ENCODE measurements around the gene PRR30. TPM values are rescaled to one million over a fixed set of nuclear protein-coding genes. Genes with fewer than 3 reads are reported as not detected.
"Not testable (repeated sequence)": the region's sequence is repeated elsewhere in the genome, so short reads cannot be mapped to it uniquely, and the experiment has no call there.

Gene PRR30
- total RNA-seq, 6 experiments from 2014 or later = not detected

- Mint-ChIP-seq H3K4me1 (ENCODE audit: low read depth) (no peaks in the 10 kb centered on the region), H3K9me3 (no peaks in the 10 kb centered on the region), H3K27ac (no peak within 1 kb of the TSS), H3K4me3 (peak within 1 kb of the TSS; percentile 79), H3K36me3 (ENCODE audit: low read depth) (no peaks in the 10 kb centered on the region), H3K27me3 (ENCODE audit: insufficient read depth) (peaks cover 50% of the 10 kb centered on the region)
- TF ChIP-seq, protein P1, sequence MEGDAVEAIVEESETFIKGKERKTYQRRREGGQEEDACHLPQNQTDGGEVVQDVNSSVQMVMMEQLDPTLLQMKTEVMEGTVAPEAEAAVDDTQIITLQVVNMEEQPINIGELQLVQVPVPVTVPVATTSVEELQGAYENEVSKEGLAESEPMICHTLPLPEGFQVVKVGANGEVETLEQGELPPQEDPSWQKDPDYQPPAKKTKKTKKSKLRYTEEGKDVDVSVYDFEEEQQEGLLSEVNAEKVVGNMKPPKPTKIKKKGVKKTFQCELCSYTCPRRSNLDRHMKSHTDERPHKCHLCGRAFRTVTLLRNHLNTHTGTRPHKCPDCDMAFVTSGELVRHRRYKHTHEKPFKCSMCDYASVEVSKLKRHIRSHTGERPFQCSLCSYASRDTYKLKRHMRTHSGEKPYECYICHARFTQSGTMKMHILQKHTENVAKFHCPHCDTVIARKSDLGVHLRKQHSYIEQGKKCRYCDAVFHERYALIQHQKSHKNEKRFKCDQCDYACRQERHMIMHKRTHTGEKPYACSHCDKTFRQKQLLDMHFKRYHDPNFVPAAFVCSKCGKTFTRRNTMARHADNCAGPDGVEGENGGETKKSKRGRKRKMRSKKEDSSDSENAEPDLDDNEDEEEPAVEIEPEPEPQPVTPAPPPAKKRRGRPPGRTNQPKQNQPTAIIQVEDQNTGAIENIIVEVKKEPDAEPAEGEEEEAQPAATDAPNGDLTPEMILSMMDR (IDR thresholded peaks at IDR 0.05) = no peak
- DNase-seq = no peak
These were observed 15.7 kb downstream of the PRR30 start, which contains the start of gene ABHD1 for GRCh38 chr2:27123302-27124150. Gene ABHD1 (plus strand): TSS chr2:27123815. CDS start chr2:27123949, 134 bp downstream.

GRCh38 chr2:27122791-27123190 is 16.4 kb downstream of the PRR30 start:
- Mint-ChIP-seq H3K27me3 (ENCODE audit: insufficient read depth) (peaks cover 55% of the 10 kb centered on the region), H3K9me3 (no peaks in the 10 kb centered on the region), H3K4me3 (peak overlapping the region; percentile 79; the same call in 1 of the 2 replicates), H3K36me3 (ENCODE audit: low read depth) (no peaks in the 10 kb centered on the region), H3K27ac (no peak overlapping the region), H3K4me1 (ENCODE audit: low read depth) (no peaks in the 10 kb centered on the region)
- DNase-seq = no peak
- TF ChIP-seq, protein P1 (IDR thresholded peaks at IDR 0.05) = no peak

DNA sequence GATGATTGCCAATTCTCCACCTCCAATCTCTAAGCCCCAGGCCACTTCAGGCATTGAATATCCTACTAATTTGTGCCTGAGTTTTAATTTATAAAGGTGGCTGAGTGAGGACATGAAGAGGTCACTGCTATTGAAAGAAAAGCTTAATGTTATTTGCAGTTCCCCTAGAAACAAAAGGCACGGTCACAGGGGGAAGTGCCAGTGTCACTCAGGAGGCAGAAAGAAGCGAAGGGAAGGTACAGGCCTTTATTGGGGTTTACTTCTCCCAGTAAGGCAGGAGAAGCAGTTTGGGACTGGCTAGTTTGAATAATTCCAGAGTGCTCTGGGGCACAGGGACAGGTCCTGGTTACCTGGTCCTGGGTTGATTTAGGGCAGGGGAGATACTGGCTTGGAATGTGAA is 17.3 kb downstream of the PRR30 start:
- Mint-ChIP-seq H3K4me3 (no peak overlapping the region), H3K27ac (no peak overlapping the region), H3K27me3 (ENCODE audit: insufficient read depth) (peaks cover 58% of the 10 kb centered on the region), H3K36me3 (ENCODE audit: low read depth) (no peaks in the 10 kb centered on the region), H3K4me1 (ENCODE audit: low read depth) (no peaks in the 10 kb centered on the region), H3K9me3 (no peaks in the 10 kb centered on the region)
- no peak for DNase-seq
- TF ChIP-seq, protein P1 (IDR thresholded peaks at IDR 0.05) = no peak

DNA sequence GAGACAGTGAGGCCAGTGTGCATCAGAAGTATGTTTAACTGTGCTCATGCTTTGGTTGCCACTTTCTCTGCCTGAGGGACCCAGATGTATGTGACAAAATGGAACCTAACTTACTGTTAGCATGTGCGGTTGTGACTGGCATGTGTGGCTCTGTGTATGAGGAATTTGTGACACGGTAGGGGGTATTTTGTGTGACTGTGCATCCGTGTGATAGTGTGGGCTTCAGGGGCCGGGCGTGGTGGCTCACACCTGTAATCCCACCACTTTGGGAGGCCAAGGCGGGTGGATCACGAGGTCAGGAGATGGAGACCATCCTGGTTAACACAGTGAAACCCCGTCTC is 19.9 kb downstream of the PRR30 start:
- peaks cover 63% of the 10 kb centered on the region for H3K27me3 Mint-ChIP-seq (ENCODE audit: insufficient read depth)
- DNase-seq; H3K4me3 Mint-ChIP-seq; H3K4me1 Mint-ChIP-seq (ENCODE audit: low read depth); H3K9me3 Mint-ChIP-seq; H3K27ac Mint-ChIP-seq; H3K36me3 Mint-ChIP-seq (ENCODE audit: low read depth): not testable (repeated sequence)

DNA sequence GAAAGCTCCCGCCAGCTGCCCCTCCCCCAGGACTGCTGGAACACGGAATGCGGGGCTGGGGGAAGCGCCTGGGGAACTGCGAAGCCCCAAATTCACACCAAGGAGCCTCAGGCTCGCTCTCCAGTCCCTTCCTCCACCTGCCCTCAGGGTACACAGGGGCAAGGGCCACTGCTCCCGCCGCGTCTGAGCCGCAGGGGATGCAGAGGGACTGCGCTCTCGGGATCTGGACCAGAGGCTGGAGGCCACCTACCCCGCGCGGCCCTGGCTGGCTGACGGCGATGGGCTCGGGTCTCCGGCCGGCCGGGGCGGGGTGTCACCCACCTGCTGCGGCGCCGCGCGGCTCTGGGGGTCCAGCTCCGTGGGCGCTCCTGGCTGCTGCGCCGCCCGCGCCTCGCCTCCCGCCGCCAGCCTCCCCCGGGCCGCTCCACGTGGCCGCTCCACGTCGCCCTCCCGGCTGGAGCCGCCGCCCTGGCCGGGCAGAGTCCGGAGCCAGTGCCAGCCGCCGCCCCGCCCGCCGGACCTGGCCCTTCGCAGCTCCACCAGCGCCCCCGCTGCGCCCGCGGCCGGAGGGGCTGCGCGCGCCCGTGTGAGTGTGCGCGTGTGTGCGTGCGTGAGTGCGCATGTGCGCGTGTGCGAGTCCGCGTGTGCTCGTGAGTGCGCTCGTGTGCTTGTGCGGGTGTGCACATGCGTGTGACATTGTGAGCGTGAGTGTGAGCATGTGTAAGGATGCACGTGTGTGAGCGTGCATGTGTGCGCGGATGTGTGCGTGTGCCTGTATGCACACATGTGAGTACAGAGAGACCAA is 20.5 kb downstream of the PRR30 start, which contains the start of gene CGREF1:
Gene CGREF1 (minus strand): TSS at position 604 of the 805 bp plus-strand sequence. CDS start 14,762 bp downstream, outside the sequence.
- peaks cover 62% of the 10 kb centered on the region for H3K27me3 Mint-ChIP-seq (ENCODE audit: insufficient read depth)
- TF ChIP-seq, protein P1 (IDR thresholded peaks at IDR 0.05) = no peak
- no peaks in the 10 kb centered on the region for H3K36me3 Mint-ChIP-seq (ENCODE audit: low read depth)
- no peaks in the 10 kb centered on the region for H3K4me1 Mint-ChIP-seq (ENCODE audit: low read depth)
- no peak within 1 kb of the TSS for H3K4me3 Mint-ChIP-seq
- H3K27ac Mint-ChIP-seq = no peak within 1 kb of the TSS
- DNase-seq = no peak
- H3K9me3 Mint-ChIP-seq = no peaks in the 10 kb centered on the region
